Esophagus muscularis mucosa (tissue), 4 donors: ENCODE data around the gene ACSL6. TPM values are rescaled to one million over a fixed set of nuclear protein-coding genes. Genes with fewer than 3 reads are reported as not detected.
"Not testable (repeated sequence)": the region's sequence is repeated elsewhere in the genome, so short reads cannot be mapped to it uniquely, and the experiment has no call there.

Source experiments
- DNase-seq: peaks from one replicate; pipeline ENCODE4 v3.0.0-alpha.2; 2017; ENCODE audit errors: extremely low spot score
- H3K27ac ChIP-seq, 4 donors: fragments of 200-600 bp; sonication (generic); replicated peaks in 1 of 4; 1 replicate in 3 of 4; 2 replicates in 1 of 4; pipeline ENCODE4 v1.5.1; 2016 to 2019; ENCODE audit warnings: mild to moderate bottlenecking in 1 of 4
- H3K27me3 ChIP-seq, 4 donors: fragments of 200-600 bp; sonication (generic); one replicate each; pipeline versions ENCODE4 v1.5.1 to v1.6.0; 2016 to 2019
- H3K36me3 ChIP-seq, 4 donors: fragments of 200-600 bp; sonication (generic); one replicate each; pipeline ENCODE4 v1.5.1; 2016 to 2019
- H3K4me1 ChIP-seq, 4 donors: fragments of 200-600 bp; sonication (generic); one replicate each; pipeline ENCODE4 v1.5.1; 2016 to 2019
- H3K4me3 ChIP-seq, 4 donors: fragments of 200-600 bp; sonication (generic); 1 replicate in 2 of 4; 2 replicates in 2 of 4; pipeline ENCODE4 v1.5.1; 2016 to 2019; ENCODE audit warnings: mild to moderate bottlenecking in 4 of 4, moderate library complexity in 1 of 4
- H3K9me3 ChIP-seq, 4 donors: fragments of 200-600 bp; sonication (generic); 1 replicate in 3 of 4; 2 replicates in 1 of 4; pipeline ENCODE4 v1.5.1; 2016 to 2019
- CTCF ChIP-seq, 3 experiments: fragments of 200-600 bp in 2 of 3; fragments of 450-650 bp in 1 of 3; sonication (generic) in 2 of 3; IDR thresholded peaks; one replicate each; pipeline ENCODE4 v1.5.1; 2017 to 2019; ENCODE audit warnings: antibody characterized with exemption in 3 of 3, mild to moderate bottlenecking in 2 of 3, moderate library complexity in 1 of 3
- EP300 ChIP-seq: sonication (generic); formaldehyde crosslinking; IDR thresholded peaks from one replicate; pipeline ENCODE4 v1.6.1; 2017; ENCODE audit warnings: antibody characterized with exemption
- POLR2A ChIP-seq: fragments of 450-650 bp; IDR thresholded peaks from one replicate; pipeline ENCODE4 v1.6.1; 2017; ENCODE audit warnings: antibody characterized with exemption, moderate library complexity, mild to moderate bottlenecking, low read depth
- POLR2AphosphoS5 ChIP-seq, 2 donors: sonication (generic); formaldehyde crosslinking; IDR thresholded peaks; one replicate each; pipeline ENCODE4 v1.6.1; 2017; ENCODE audit warnings: antibody characterized with exemption in 2 of 2
- WGBS: methylation state at CpG from one replicate; pipeline ENCODE4 v1.1.5; 2018; 5-methylcytosine and 5-hydroxymethylcytosine counted together
- intact Hi-C: fragments of 100-400 bp; cut with DNase I; formaldehyde crosslinking; loops from one replicate; pipeline ENCODE4 v1.15.1; 2023
- total RNA-seq, 4 donors: library from RNA; depleted of rRNA; stranded (reverse); fragments of >200 nt; gene quantifications; one replicate each; pipeline versions ENCODE4 v1.1.0 to v1.2.1, GENCODE V29; 2016

Gene ACSL6
- total RNA-seq, 4 donors from 2014 or later: 1.6 to 2.6 (median 1.9) TPM

- Histone ChIP-seq H3K27ac (no peak overlapping the region), H3K4me3 (no peak overlapping the region), H3K36me3 (no peaks in the 10 kb centered on the region), H3K4me1 (no peaks in the 10 kb centered on the region), H3K27me3 (no peaks in the 10 kb centered on the region), H3K9me3 (no peaks in the 10 kb centered on the region)
- DNase-seq: no peak
- intact Hi-C loops: no loop called here
- TF ChIP-seq POLR2AphosphoS5 (IDR thresholded peaks at IDR 0.05) (no peak), POLR2A (no peak)
- 59% methylated on average over 3 of the region's 3 CpGs for WGBS
Observed at GRCh38 chr5:131913603-131914002, 97.9 kb downstream of the ACSL6 start.

GRCh38 chr5:131906668-131907067 lies 104.8 kb downstream of the ACSL6 start:
- no peaks in the 10 kb centered on the region for H3K4me1 ChIP-seq
- DNase-seq: no peak
- no peaks in the 10 kb centered on the region for H3K36me3 ChIP-seq
- H3K4me3 ChIP-seq: no peak overlapping the region
- H3K27ac ChIP-seq: no peak overlapping the region
- TF ChIP-seq CTCF (IDR thresholded peaks at IDR 0.05) (no peak), POLR2AphosphoS5 (IDR thresholded peaks at IDR 0.05) (no peak), EP300 (no peak)
- WGBS: 82% methylated on average over 2 of the region's 2 CpGs
- no peaks in the 10 kb centered on the region for H3K27me3 ChIP-seq
- intact Hi-C loops: no loop called here
- peaks cover 0 to 17% (median 4%) of the 10 kb centered on the region in 4 donors for H3K9me3 ChIP-seq

- H3K27me3 ChIP-seq, DNase-seq, H3K27ac ChIP-seq, H3K36me3 ChIP-seq, H3K4me1 ChIP-seq, intact Hi-C loops, H3K4me3 ChIP-seq: not testable (repeated sequence)
- H3K9me3 ChIP-seq: peaks cover 0 to 21% (median 4%) of the 10 kb centered on the region in 4 donors
- WGBS: 67% methylated on average over 1 of the region's 1 CpG
Observed at GRCh38 chr5:131902266-131902665, 109.2 kb downstream of the ACSL6 start.

Other genes with a start within 250 kb of the ACSL6 start
- gene FNIP1, start 214.6 kb downstream of the ACSL6 start, total RNA-seq: 10 to 100 TPM; 36.6 to 52.7 (median 50.1) TPM
- not detected for gene MEIKIN, start 66.0 kb downstream of the ACSL6 start, total RNA-seq
- gene IL3, start 49.0 kb upstream of the ACSL6 start, total RNA-seq: not detected
- gene CSF2, start 62.1 kb upstream of the ACSL6 start, total RNA-seq: not detected
- gene P4HA2, start 216.2 kb upstream of the ACSL6 start, total RNA-seq: 10 to 100 TPM; 28.8 to 44.7 (median 30.8) TPM
- gene PDLIM4, start 246.0 kb upstream of the ACSL6 start, total RNA-seq: 100 to 1,000 TPM in 3 of 4 donors, 10 to 100 TPM in 1; 59.4 to 199 (median 134) TPM